ENCODE results near the gene RAB11FIP3. TPM values are rescaled to one million over a fixed set of nuclear protein-coding genes. Genes with fewer than 3 reads are reported as not detected.

RAB11FIP3 gene
- total RNA-seq, 1 donor from 2014 or later = 60.2 TPM

DNA sequence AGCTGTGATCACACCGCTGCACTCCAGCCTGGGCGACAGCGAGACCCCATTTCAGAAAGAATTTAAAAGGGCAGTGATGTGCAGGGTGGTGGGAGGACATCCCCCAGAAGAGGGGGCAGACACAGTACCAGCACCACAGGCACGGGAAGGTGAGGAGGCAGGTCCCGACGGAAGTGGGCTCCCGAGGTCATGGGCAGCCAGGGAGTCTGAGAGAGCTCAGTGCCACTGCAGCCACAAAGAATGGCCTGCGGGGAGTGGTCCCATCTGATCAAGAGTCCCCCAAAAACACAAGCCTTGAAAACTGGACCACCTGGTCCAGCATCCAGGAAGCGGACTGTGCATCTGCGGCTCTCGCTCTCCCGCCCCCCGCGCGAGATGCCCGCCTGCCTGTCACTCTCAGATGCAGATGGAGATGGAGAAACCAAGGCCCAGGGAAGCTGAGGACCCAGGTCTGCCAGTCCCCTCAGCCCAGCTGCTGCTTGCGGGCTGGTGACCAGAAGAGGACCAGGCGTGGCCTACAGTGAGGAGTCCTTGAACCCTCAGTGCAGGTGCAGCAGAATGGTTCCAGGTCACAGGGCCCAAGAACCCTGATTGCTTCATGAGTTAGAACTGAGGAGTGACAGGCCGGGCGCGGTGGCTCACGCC, 97.8 kb downstream of the RAB11FIP3 start:
- Mint-ChIP-seq H3K27me3 (ENCODE audit: unreplicated experiment) (no peaks in the 10 kb centered on the region), H3K4me1 (ENCODE audit: unreplicated experiment) (peaks cover 23% of the 10 kb centered on the region), H3K36me3 (ENCODE audit: unreplicated experiment) (peaks cover 11% of the 10 kb centered on the region), H3K9me3 (ENCODE audit: unreplicated experiment) (no peaks in the 10 kb centered on the region), H3K4me3 (ENCODE audit: unreplicated experiment) (no peak overlapping the region), H3K27ac (ENCODE audit: unreplicated experiment) (no peak overlapping the region)
- TF ChIP-seq, protein P1, sequence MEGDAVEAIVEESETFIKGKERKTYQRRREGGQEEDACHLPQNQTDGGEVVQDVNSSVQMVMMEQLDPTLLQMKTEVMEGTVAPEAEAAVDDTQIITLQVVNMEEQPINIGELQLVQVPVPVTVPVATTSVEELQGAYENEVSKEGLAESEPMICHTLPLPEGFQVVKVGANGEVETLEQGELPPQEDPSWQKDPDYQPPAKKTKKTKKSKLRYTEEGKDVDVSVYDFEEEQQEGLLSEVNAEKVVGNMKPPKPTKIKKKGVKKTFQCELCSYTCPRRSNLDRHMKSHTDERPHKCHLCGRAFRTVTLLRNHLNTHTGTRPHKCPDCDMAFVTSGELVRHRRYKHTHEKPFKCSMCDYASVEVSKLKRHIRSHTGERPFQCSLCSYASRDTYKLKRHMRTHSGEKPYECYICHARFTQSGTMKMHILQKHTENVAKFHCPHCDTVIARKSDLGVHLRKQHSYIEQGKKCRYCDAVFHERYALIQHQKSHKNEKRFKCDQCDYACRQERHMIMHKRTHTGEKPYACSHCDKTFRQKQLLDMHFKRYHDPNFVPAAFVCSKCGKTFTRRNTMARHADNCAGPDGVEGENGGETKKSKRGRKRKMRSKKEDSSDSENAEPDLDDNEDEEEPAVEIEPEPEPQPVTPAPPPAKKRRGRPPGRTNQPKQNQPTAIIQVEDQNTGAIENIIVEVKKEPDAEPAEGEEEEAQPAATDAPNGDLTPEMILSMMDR (IDR thresholded peaks at IDR 0.05) = no peak
- DNase-seq (ENCODE audit: extremely low spot score, unreplicated experiment) = no peak

DNA sequence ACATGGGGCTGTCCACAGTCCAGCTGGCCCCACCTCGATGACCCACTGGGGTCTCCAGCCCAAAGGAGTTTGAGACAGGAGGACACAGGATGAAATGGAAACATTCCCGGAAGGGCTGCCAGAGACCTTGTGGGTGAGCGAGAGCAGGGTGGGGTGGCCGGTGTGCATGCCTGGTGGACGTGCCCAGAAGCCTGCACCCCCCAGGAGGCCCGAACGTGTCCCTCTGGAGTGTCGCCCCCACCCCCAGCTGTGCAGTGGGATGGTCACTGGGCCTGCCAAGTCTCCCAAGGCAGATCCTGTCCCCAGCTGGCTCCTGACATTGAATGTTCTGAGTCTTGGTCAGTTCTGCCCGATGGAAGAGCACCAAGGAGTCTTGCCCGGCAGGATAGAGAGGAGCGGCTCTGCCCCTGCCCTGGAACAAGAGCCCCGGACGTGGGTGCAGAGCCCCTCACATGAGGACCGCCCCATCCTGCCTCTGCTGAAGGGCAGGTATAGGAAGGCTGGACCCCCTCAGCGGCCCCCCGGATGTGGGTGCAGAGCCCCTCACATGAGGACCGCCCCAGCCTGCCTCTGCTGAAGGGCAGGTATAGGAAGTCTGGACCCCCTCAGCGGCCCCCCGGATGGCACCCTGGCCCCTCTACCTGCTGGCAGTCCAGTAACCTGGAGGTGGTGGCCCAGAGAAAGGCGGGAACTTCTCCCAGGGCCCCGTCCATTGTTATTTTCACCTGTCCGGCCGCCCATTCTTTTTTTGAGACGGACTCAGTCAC, 99.0 kb downstream of the RAB11FIP3 start:
- DNase-seq (ENCODE audit: extremely low spot score, unreplicated experiment) = no peak
- Mint-ChIP-seq H3K9me3 (ENCODE audit: unreplicated experiment) (no peaks in the 10 kb centered on the region), H3K4me3 (ENCODE audit: unreplicated experiment) (no peak overlapping the region), H3K27me3 (ENCODE audit: unreplicated experiment) (no peaks in the 10 kb centered on the region), H3K4me1 (ENCODE audit: unreplicated experiment) (peaks cover 35% of the 10 kb centered on the region), H3K36me3 (ENCODE audit: unreplicated experiment) (peaks cover 10% of the 10 kb centered on the region), H3K27ac (ENCODE audit: unreplicated experiment) (peak overlapping the region; percentile 27)
- TF ChIP-seq, protein P1 (IDR thresholded peaks at IDR 0.05) = no peak

DNA sequence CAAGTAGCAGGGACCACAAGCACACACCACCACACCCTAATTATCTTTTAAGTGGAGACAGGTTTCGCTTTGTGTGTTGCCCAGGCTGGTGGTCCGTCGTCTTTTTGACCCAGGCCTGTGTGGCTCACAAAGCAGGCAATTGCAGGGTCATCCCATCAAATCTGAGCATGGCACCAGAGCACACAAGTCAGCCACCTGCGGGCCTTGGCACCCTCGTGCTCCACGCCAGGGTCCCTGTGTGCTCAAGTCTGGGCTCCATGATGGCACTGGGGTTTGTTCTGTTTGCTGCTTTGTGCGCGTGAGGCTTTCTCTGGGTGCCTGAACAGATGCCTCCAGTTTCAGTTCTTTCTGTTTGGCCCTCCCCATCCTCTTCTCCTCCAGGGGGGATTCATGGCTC, 99.7 kb downstream of the RAB11FIP3 start:
- Mint-ChIP-seq H3K36me3 (ENCODE audit: unreplicated experiment) (peaks cover 8% of the 10 kb centered on the region), H3K27ac (ENCODE audit: unreplicated experiment) (peak overlapping the region; percentile 96), H3K27me3 (ENCODE audit: unreplicated experiment) (no peaks in the 10 kb centered on the region), H3K4me1 (ENCODE audit: unreplicated experiment) (peaks cover 41% of the 10 kb centered on the region), H3K4me3 (ENCODE audit: unreplicated experiment) (peak overlapping the region; percentile 84), H3K9me3 (ENCODE audit: unreplicated experiment) (no peaks in the 10 kb centered on the region)
- DNase-seq (ENCODE audit: extremely low spot score, unreplicated experiment) = no peak
- TF ChIP-seq, protein P1 (IDR thresholded peaks at IDR 0.05) = no peak

DNA sequence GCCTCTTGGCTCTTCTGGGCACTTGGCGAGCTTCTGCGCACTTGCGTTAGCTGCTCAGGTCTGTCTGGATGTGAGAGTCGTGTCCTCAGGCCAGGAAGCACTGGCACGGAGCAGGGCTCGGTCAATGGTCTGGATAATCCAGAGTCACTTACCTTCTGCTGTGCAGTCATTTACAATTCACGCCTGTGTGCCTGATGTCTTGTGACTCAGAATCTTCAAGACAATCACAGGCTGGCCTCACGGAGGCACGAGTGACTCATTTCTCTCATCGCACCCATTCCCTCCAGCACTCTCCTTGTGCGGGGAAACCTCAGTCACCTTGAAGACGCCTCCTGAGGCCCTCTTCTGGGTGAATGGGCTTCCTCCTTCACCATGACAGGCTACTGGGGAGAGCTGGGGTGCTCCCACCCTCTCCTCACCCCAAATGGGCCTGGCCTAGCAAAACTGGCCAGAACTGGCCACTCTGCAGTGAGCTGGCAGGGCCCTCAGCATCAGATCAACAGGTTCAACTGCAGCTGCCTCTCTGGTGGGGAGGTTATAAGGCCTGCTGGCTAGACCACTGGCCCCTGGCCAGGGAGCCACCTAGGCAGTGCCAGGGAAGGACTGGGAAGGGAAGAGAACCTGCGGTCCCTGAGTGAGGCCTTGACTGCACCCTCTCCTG, 100.2 kb downstream of the RAB11FIP3 start:
- H3K36me3 Mint-ChIP-seq (ENCODE audit: unreplicated experiment) = peaks cover 6% of the 10 kb centered on the region
- DNase-seq (ENCODE audit: extremely low spot score, unreplicated experiment) = no peak
- no peaks in the 10 kb centered on the region for H3K9me3 Mint-ChIP-seq (ENCODE audit: unreplicated experiment)
- TF ChIP-seq, protein P1 (IDR thresholded peaks at IDR 0.05) = no peak
- H3K27ac Mint-ChIP-seq (ENCODE audit: unreplicated experiment) = peak overlapping the region; percentile 96
- H3K4me1 Mint-ChIP-seq (ENCODE audit: unreplicated experiment) = peaks cover 45% of the 10 kb centered on the region
- H3K27me3 Mint-ChIP-seq (ENCODE audit: unreplicated experiment) = no peaks in the 10 kb centered on the region
- peak overlapping the region; percentile 84 for H3K4me3 Mint-ChIP-seq (ENCODE audit: unreplicated experiment)
